Testis (tissue), 2 donors: ENCODE measurements around the gene HEPACAM2.

Experiments
- CTCF ChIP-seq, 3 experiments: fragments of 450-650 bp in 2 of 3; fragments of 200-600 bp in 1 of 3; sonication (generic) in 1 of 3; IDR thresholded peaks; one replicate each; pipeline ENCODE4 v1.5.1; 2016 to 2019; ENCODE audit warnings: antibody characterized with exemption in 3 of 3, mild to moderate bottlenecking in 2 of 3, moderate library complexity in 1 of 3
- POLR2A ChIP-seq: fragments of 450-650 bp; IDR thresholded peaks from one replicate; pipeline ENCODE4 v1.6.1; 2017; ENCODE audit warnings: antibody characterized with exemption, mild to moderate bottlenecking, moderate library complexity

- no peak for TF ChIP-seq CTCF (IDR thresholded peaks at IDR 0.05)
- no peak for TF ChIP-seq POLR2A
These were observed 60.8 kb downstream of the HEPACAM2 start for GRCh38 chr7:93165447-93165846.
